GM23338 (cell line): ENCODE data around the gene UBAP1L. TPM values are rescaled to one million over a fixed set of nuclear protein-coding genes. Genes with fewer than 3 reads are reported as not detected.

Experiments used
- ATAC-seq: fragments of 200-7000 bp; cut with Tn5 transposase; 3 replicates; pipeline ENCODE4 v1.9.1; 2020
- DNase-seq: peaks from one replicate; pipeline ENCODE4 v3.0.0-alpha.2; 2015; ENCODE audit warnings: low spot score
- H2AFZ ChIP-seq: fragments of 200-600 bp; sonication (generic); 2 replicates; pipeline ENCODE4 v1.8.0; 2016; ENCODE audit warnings: antibody characterized with exemption, mild to moderate bottlenecking, moderate library complexity
- H3F3A ChIP-seq: fragments of 200-600 bp; sonication (generic); replicated peaks from 2 replicates; pipeline ENCODE4 v1.8.0; 2017; ENCODE audit warnings: antibody characterized with exemption, mixed run types, low read depth
- H3K27ac ChIP-seq: fragments of 200-600 bp; sonication (generic); 2 replicates; pipeline ENCODE4 v1.6.1; 2016; ENCODE audit warnings: low read depth
- H3K27me3 ChIP-seq: fragments of 200-600 bp; sonication (generic); 2 replicates; pipeline ENCODE4 v1.8.0; 2016; ENCODE audit warnings: mild to moderate bottlenecking, mixed run types, moderate library complexity; ENCODE audit not compliant: insufficient read depth
- H3K36me3 ChIP-seq: fragments of 200-600 bp; sonication (generic); 2 replicates; pipeline ENCODE4 v1.8.0; 2016; ENCODE audit warnings: mild to moderate bottlenecking; ENCODE audit not compliant: insufficient read depth
- H3K4me1 ChIP-seq: fragments of 200-600 bp; sonication (generic); 2 replicates; pipeline ENCODE4 v1.8.0; 2016; ENCODE audit warnings: mild to moderate bottlenecking, moderate library complexity; ENCODE audit not compliant: insufficient read depth
- H3K4me2 ChIP-seq: fragments of 200-600 bp; sonication (generic); 2 replicates; pipeline ENCODE4 v1.7.1; 2017; ENCODE audit warnings: mixed run types
- H3K4me3 ChIP-seq: fragments of 200-600 bp; sonication (generic); 2 replicates; pipeline ENCODE4 v1.6.1; 2016; ENCODE audit warnings: mixed run types
- H3K79me2 ChIP-seq: fragments of 200-600 bp; sonication (generic); replicated peaks from 2 replicates; pipeline ENCODE4 v1.8.0; 2017; ENCODE audit warnings: mild to moderate bottlenecking; ENCODE audit not compliant: insufficient read depth
- H3K9me2 ChIP-seq: fragments of 200-600 bp; sonication (generic); 2 replicates; pipeline ENCODE4 v1.8.0; 2017; ENCODE audit not compliant: insufficient read depth
- H4K20me1 ChIP-seq: fragments of 200-600 bp; sonication (generic); replicated peaks from 2 replicates; pipeline ENCODE4 v1.8.0; 2017; ENCODE audit warnings: mild to moderate bottlenecking; ENCODE audit not compliant: insufficient read depth
- H3K27ac Mint-ChIP-seq: 2 replicates; pipeline ENCODE4 v1.8.0; 2020; ENCODE audit warnings: inconsistent platforms, mild to moderate bottlenecking, moderate library complexity, mixed read lengths
- H3K27me3 Mint-ChIP-seq: 3 replicates; pipeline ENCODE4 v1.8.0; 2022; ENCODE audit warnings: low read depth, mild to moderate bottlenecking, moderate library complexity, mixed read lengths, inconsistent platforms; ENCODE audit not compliant: insufficient read depth, poor library complexity
- H3K36me3 Mint-ChIP-seq: 3 replicates; pipeline ENCODE4 v1.8.0; 2021; ENCODE audit warnings: low read depth, mild to moderate bottlenecking, inconsistent platforms, moderate library complexity, mixed read lengths
- H3K4me1 Mint-ChIP-seq: 3 replicates; pipeline ENCODE4 v1.8.0; 2020; ENCODE audit warnings: mild to moderate bottlenecking, inconsistent platforms, mixed read lengths
- H3K4me3 Mint-ChIP-seq: 3 replicates; pipeline ENCODE4 v1.8.0; 2021; ENCODE audit warnings: moderate library complexity, mild to moderate bottlenecking, inconsistent platforms, mixed read lengths
- H3K9me3 Mint-ChIP-seq: 3 replicates; pipeline ENCODE4 v1.8.0; 2020; ENCODE audit warnings: moderate library complexity, mild to moderate bottlenecking, inconsistent platforms, mixed read lengths
- CREB1 ChIP-seq: fragments of 250-450 bp; sonication (Bioruptor Pico); IDR thresholded peaks from 2 replicates; pipeline ENCODE4 v1.5.0; 2020; ENCODE audit warnings: low read depth, mild to moderate bottlenecking, moderate library complexity
- EZH2 ChIP-seq: fragments of 200-600 bp; sonication (generic); IDR thresholded peaks from one replicate; pipeline ENCODE4 v1.8.0; 2017; ENCODE audit warnings: antibody characterized with exemption, mild to moderate bottlenecking, low read depth; ENCODE audit not compliant: unreplicated experiment
- EZH2phosphoT487 ChIP-seq: fragments of 200-600 bp; sonication (generic); IDR thresholded peaks from one replicate; pipeline ENCODE4 v1.8.1; 2018; ENCODE audit warnings: antibody characterized with exemption; ENCODE audit not compliant: unreplicated experiment
- JUNB ChIP-seq: IDR thresholded peaks from one replicate; pipeline ENCODE4 v1.6.1; 2016; ENCODE audit warnings: antibody characterized with exemption; ENCODE audit not compliant: unreplicated experiment
- NANOG ChIP-seq: IDR thresholded peaks from 2 replicates; pipeline ENCODE4 v1.6.1; 2016; ENCODE audit warnings: antibody characterized with exemption, borderline replicate concordance
- POLR2AphosphoS5 ChIP-seq: IDR thresholded peaks from 2 replicates; pipeline ENCODE4 v1.6.1; 2016; ENCODE audit warnings: antibody characterized with exemption, low read depth
- STAT1 ChIP-seq: IDR thresholded peaks from one replicate; pipeline ENCODE4 v1.6.1; 2016; ENCODE audit warnings: antibody characterized with exemption; ENCODE audit not compliant: unreplicated experiment
- ZNF114 ChIP-seq: fragments of 250-450 bp; sonication (Bioruptor Pico); IDR thresholded peaks from 2 replicates; pipeline ENCODE4 v1.5.0; 2020; ENCODE audit warnings: mild to moderate bottlenecking, moderate library complexity
- ZNF331 ChIP-seq: fragments of 250-450 bp; sonication (Bioruptor Pico); IDR thresholded peaks from 2 replicates; pipeline ENCODE4 v1.5.0; 2020; ENCODE audit warnings: low read depth, mild to moderate bottlenecking, moderate library complexity
- polyA plus RNA-seq: library from polyadenylated mRNA; unstranded; fragments of >200 nt; fragmentation: Nextera tagmentation; extraction: Ambion mirVana; gene quantifications from 2 replicates; pipeline ENCODE4 v1.2.1, GENCODE V29; 2016
- total RNA-seq: library from RNA; depleted of rRNA; stranded (reverse); fragments of >200 nt; shearing (Covaris generic); gene quantifications from 2 replicates; pipeline ENCODE4 v1.2.3, GENCODE V29; 2014
- TF ChIP-seq, protein P1 (sequence below): IDR thresholded peaks from one replicate; pipeline ENCODE4 v1.6.1; 2018; ENCODE audit warnings: antibody characterized with exemption; ENCODE audit not compliant: unreplicated experiment
- TF ChIP-seq, protein P2 (sequence below): fragments of 250-450 bp; sonication (Bioruptor Pico); IDR thresholded peaks from 2 replicates; pipeline ENCODE4 v1.5.0; 2020; ENCODE audit warnings: mild to moderate bottlenecking, moderate library complexity
- TF ChIP-seq, protein P3 (sequence below): IDR thresholded peaks from 2 replicates; pipeline ENCODE4 v1.6.1; 2016; ENCODE audit warnings: antibody characterized with exemption
- TF ChIP-seq, protein P4 (sequence below), 2 experiments: fragments of 200-600 bp in 1 of 2; sonication (generic) in 1 of 2; conservative IDR thresholded peaks; 2 replicates each; pipeline versions ENCODE4 v1.5.1 to v1.6.1; 2016 to 2017; ENCODE audit warnings: antibody characterized with exemption in 2 of 2, low read depth in 2 of 2, mild to moderate bottlenecking in 2 of 2, moderate library complexity in 1 of 2

UBAP1L gene
- total and polyA plus RNA-seq, 2 experiments from 2014 or later, result 0.53 to 1.5 TPM

DNA sequence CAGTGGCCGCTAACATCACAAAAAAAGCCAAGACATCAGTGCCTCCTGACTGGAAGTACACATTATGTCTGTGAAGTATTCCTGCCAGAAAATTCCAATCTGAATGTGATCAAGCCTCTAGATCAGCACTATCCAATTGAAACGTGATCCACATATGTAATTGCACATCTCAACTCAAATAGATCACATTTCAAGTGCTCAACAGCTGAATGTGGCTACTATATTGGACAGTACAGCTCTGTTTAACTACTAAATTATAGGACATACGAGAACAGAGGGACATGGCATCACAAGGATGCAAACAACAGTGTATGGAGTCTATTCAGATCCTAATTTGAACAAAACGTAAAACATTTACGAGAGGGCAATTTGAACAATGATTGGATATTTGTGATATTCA is 542 bp upstream of the UBAP1L start:
- DNase-seq (no peak), ATAC-seq (no peak)
- Histone ChIP-seq H2AFZ (no peak overlapping the region), H3F3A (0 out of 2 replicates have a peak, but pooled peaks cover 3% of the 10 kb centered on the region), H3K27me3 (no peaks in the 10 kb centered on the region), H3K4me3 (no peak overlapping the region), H3K4me2 (no peak overlapping the region), H3K79me2 (no peaks in the 10 kb centered on the region), H3K9me2 (no peaks in the 10 kb centered on the region), H3K27ac (no peak overlapping the region), H3K4me1 (no peaks in the 10 kb centered on the region), H3K36me3 (peaks cover 18% of the 10 kb centered on the region; the same call in 1 of the 2 replicates), H4K20me1 (no peaks in the 10 kb centered on the region; the same call in 1 of the 2 replicates)
- Mint-ChIP-seq H3K36me3 (peaks cover 22% of the 10 kb centered on the region), H3K4me3 (no peak overlapping the region), H3K9me3 (no peaks in the 10 kb centered on the region), H3K27me3 (no peaks in the 10 kb centered on the region), H3K27ac (no peak overlapping the region), H3K4me1 (no peaks in the 10 kb centered on the region)
- no peak for TF ChIP-seq EZH2
- TF ChIP-seq, protein P1, sequence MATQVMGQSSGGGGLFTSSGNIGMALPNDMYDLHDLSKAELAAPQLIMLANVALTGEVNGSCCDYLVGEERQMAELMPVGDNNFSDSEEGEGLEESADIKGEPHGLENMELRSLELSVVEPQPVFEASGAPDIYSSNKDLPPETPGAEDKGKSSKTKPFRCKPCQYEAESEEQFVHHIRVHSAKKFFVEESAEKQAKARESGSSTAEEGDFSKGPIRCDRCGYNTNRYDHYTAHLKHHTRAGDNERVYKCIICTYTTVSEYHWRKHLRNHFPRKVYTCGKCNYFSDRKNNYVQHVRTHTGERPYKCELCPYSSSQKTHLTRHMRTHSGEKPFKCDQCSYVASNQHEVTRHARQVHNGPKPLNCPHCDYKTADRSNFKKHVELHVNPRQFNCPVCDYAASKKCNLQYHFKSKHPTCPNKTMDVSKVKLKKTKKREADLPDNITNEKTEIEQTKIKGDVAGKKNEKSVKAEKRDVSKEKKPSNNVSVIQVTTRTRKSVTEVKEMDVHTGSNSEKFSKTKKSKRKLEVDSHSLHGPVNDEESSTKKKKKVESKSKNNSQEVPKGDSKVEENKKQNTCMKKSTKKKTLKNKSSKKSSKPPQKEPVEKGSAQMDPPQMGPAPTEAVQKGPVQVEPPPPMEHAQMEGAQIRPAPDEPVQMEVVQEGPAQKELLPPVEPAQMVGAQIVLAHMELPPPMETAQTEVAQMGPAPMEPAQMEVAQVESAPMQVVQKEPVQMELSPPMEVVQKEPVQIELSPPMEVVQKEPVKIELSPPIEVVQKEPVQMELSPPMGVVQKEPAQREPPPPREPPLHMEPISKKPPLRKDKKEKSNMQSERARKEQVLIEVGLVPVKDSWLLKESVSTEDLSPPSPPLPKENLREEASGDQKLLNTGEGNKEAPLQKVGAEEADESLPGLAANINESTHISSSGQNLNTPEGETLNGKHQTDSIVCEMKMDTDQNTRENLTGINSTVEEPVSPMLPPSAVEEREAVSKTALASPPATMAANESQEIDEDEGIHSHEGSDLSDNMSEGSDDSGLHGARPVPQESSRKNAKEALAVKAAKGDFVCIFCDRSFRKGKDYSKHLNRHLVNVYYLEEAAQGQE, result no peak
- TF ChIP-seq ZNF114 (CRISPR knock-in tag), result no peak
- no peak for TF ChIP-seq POLR2AphosphoS5
- no peak for TF ChIP-seq JUNB
- TF ChIP-seq EZH2phosphoT487, result no peak
- TF ChIP-seq, protein P2, sequence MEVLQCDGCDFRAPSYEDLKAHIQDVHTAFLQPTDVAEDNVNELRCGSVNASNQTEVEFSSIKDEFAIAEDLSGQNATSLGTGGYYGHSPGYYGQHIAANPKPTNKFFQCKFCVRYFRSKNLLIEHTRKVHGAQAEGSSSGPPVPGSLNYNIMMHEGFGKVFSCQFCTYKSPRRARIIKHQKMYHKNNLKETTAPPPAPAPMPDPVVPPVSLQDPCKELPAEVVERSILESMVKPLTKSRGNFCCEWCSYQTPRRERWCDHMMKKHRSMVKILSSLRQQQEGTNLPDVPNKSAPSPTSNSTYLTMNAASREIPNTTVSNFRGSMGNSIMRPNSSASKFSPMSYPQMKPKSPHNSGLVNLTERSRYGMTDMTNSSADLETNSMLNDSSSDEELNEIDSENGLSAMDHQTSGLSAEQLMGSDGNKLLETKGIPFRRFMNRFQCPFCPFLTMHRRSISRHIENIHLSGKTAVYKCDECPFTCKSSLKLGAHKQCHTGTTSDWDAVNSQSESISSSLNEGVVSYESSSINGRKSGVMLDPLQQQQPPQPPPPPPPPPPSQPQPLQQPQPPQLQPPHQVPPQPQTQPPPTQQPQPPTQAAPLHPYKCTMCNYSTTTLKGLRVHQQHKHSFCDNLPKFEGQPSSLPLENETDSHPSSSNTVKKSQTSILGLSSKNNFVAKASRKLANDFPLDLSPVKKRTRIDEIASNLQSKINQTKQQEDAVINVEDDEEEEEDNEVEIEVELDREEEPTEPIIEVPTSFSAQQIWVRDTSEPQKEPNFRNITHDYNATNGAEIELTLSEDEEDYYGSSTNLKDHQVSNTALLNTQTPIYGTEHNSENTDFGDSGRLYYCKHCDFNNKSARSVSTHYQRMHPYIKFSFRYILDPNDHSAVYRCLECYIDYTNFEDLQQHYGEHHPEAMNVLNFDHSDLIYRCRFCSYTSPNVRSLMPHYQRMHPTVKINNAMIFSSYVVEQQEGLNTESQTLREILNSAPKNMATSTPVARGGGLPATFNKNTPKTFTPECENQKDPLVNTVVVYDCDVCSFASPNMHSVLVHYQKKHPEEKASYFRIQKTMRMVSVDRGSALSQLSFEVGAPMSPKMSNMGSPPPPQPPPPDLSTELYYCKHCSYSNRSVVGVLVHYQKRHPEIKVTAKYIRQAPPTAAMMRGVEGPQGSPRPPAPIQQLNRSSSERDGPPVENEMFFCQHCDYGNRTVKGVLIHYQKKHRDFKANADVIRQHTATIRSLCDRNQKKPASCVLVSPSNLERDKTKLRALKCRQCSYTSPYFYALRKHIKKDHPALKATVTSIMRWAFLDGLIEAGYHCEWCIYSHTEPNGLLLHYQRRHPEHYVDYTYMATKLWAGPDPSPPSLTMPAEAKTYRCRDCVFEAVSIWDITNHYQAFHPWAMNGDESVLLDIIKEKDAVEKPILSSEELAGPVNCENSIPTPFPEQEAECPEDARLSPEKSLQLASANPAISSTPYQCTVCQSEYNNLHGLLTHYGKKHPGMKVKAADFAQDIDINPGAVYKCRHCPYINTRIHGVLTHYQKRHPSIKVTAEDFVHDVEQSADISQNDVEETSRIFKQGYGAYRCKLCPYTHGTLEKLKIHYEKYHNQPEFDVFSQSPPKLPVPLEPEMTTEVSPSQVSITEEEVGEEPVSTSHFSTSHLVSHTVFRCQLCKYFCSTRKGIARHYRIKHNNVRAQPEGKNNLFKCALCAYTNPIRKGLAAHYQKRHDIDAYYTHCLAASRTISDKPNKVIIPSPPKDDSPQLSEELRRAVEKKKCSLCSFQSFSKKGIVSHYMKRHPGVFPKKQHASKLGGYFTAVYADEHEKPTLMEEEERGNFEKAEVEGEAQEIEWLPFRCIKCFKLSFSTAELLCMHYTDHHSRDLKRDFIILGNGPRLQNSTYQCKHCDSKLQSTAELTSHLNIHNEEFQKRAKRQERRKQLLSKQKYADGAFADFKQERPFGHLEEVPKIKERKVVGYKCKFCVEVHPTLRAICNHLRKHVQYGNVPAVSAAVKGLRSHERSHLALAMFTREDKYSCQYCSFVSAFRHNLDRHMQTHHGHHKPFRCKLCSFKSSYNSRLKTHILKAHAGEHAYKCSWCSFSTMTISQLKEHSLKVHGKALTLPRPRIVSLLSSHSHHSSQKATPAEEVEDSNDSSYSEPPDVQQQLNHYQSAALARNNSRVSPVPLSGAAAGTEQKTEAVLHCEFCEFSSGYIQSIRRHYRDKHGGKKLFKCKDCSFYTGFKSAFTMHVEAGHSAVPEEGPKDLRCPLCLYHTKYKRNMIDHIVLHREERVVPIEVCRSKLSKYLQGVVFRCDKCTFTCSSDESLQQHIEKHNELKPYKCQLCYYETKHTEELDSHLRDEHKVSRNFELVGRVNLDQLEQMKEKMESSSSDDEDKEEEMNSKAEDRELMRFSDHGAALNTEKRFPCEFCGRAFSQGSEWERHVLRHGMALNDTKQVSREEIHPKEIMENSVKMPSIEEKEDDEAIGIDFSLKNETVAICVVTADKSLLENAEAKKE, result no peak
- TF ChIP-seq, protein P3, sequence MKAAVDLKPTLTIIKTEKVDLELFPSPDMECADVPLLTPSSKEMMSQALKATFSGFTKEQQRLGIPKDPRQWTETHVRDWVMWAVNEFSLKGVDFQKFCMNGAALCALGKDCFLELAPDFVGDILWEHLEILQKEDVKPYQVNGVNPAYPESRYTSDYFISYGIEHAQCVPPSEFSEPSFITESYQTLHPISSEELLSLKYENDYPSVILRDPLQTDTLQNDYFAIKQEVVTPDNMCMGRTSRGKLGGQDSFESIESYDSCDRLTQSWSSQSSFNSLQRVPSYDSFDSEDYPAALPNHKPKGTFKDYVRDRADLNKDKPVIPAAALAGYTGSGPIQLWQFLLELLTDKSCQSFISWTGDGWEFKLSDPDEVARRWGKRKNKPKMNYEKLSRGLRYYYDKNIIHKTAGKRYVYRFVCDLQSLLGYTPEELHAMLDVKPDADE, result no peak
- TF ChIP-seq, protein P4, sequence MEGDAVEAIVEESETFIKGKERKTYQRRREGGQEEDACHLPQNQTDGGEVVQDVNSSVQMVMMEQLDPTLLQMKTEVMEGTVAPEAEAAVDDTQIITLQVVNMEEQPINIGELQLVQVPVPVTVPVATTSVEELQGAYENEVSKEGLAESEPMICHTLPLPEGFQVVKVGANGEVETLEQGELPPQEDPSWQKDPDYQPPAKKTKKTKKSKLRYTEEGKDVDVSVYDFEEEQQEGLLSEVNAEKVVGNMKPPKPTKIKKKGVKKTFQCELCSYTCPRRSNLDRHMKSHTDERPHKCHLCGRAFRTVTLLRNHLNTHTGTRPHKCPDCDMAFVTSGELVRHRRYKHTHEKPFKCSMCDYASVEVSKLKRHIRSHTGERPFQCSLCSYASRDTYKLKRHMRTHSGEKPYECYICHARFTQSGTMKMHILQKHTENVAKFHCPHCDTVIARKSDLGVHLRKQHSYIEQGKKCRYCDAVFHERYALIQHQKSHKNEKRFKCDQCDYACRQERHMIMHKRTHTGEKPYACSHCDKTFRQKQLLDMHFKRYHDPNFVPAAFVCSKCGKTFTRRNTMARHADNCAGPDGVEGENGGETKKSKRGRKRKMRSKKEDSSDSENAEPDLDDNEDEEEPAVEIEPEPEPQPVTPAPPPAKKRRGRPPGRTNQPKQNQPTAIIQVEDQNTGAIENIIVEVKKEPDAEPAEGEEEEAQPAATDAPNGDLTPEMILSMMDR (conservative IDR thresholded peaks at IDR 0.05; ENCODE audit: low read depth in 2 of 2), result no peak
- no peak for TF ChIP-seq ZNF331
- TF ChIP-seq NANOG, result no peak
- no peak for TF ChIP-seq CREB1 (CRISPR knock-in tag)
- TF ChIP-seq STAT1, result no peak
